GM18508 (cell line): ENCODE data around the gene KRTAP5-3.

Experiments used
- ATAC-seq: cut with Tn5 transposase; IDR thresholded peaks from one replicate; pipeline ENCODE4 v1.9.1; 2021; ENCODE audit warnings: moderate number of reproducible peaks; ENCODE audit not compliant: insufficient read depth, unreplicated experiment

Gene KRTAP5-3

GRCh38 chr11:1644601-1645356, 36.5 kb upstream of the KRTAP5-3 start:
- ATAC-seq = no peak

GRCh38 chr11:1643146-1643690, 35.0 kb upstream of the KRTAP5-3 start:
- no peak for ATAC-seq

- no peak for ATAC-seq
Observed at GRCh38 chr11:1642288-1643145, 34.3 kb upstream of the KRTAP5-3 start.

GRCh38 chr11:1641096-1641495, 32.8 kb upstream of the KRTAP5-3 start:
- ATAC-seq = no peak

GRCh38 chr11:1640076-1640946, 32.0 kb upstream of the KRTAP5-3 start:
- no peak for ATAC-seq

- ATAC-seq = no peak
Observed at GRCh38 chr11:1639666-1640065, 31.4 kb upstream of the KRTAP5-3 start.

GRCh38 chr11:1639102-1639620, 30.9 kb upstream of the KRTAP5-3 start:
- ATAC-seq = no peak

- ATAC-seq = no peak
Observed at GRCh38 chr11:1638344-1638743, 30.1 kb upstream of the KRTAP5-3 start.

- no peak for ATAC-seq
Observed at GRCh38 chr11:1637628-1638027, 29.4 kb upstream of the KRTAP5-3 start.

- no peak for ATAC-seq
Observed at GRCh38 chr11:1636291-1636950, 28.2 kb upstream of the KRTAP5-3 start.

GRCh38 chr11:1633864-1634263, 25.6 kb upstream of the KRTAP5-3 start:
- ATAC-seq = no peak

GRCh38 chr11:1632053-1632714, 23.9 kb upstream of the KRTAP5-3 start:
- no peak for ATAC-seq

- ATAC-seq = no peak
Observed at GRCh38 chr11:1631066-1631568, 22.9 kb upstream of the KRTAP5-3 start.

- no peak for ATAC-seq
Observed at GRCh38 chr11:1630271-1630670, 22.0 kb upstream of the KRTAP5-3 start.

GRCh38 chr11:1629326-1630185, 21.3 kb upstream of the KRTAP5-3 start, which contains the start of gene KRTAP5-5:
Gene KRTAP5-5, plus strand, starts transcription at chr11:1629775. Its CDS starts 66 bp downstream, at chr11:1629841.
- ATAC-seq = no peak

GRCh38 chr11:1628506-1629325, 20.5 kb upstream of the KRTAP5-3 start:
- no peak for ATAC-seq

- no peak for ATAC-seq
Observed at GRCh38 chr11:1625541-1625940, 17.3 kb upstream of the KRTAP5-3 start.
